GM18505 (cell line): ENCODE results near the gene KRR1.
"Not testable (repeated sequence)": the region's sequence is repeated elsewhere in the genome, so short reads cannot be mapped to it uniquely, and the experiment has no call there.

Source experiments
- ATAC-seq: cut with Tn5 transposase; IDR thresholded peaks from one replicate; pipeline ENCODE4 v1.9.1; 2021; ENCODE audit not compliant: unreplicated experiment
- POLR2A ChIP-seq: IDR thresholded peaks from 4 replicates; pipeline ENCODE4 v1.6.1; 2011; ENCODE audit warnings: borderline replicate concordance; ENCODE audit not compliant: insufficient read depth, insufficient read length; ENCODE audit errors: extremely low read depth

Gene KRR1

DNA sequence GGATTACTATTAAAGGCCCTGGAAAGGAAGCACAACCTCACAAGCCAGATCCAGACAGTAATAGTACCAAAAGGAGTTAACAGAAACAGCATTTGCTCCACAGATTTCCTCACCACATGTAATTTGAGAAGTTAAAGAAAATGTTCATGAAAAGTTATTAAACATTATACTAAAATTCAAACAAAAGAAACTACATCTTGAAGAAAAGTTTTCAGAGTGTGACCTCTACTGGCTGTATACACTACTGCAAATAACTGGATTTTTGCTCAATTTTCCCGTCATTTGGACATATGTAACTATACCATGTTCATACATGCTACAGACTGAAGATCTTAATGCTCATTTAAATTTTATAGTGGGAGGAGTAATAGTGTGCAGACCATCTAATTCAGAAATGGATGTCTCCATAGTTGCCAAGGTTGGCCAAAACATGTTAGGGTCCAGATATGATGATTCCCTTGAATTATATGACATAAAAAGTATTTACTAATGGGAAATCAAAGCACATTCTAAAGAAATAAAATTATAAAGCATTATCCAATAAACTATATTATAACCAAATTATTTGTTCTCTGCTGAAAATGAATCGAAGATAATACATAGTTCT lies 5.6 kb downstream of the KRR1 start:
- no peak for ATAC-seq
- no peak for TF ChIP-seq POLR2A

DNA sequence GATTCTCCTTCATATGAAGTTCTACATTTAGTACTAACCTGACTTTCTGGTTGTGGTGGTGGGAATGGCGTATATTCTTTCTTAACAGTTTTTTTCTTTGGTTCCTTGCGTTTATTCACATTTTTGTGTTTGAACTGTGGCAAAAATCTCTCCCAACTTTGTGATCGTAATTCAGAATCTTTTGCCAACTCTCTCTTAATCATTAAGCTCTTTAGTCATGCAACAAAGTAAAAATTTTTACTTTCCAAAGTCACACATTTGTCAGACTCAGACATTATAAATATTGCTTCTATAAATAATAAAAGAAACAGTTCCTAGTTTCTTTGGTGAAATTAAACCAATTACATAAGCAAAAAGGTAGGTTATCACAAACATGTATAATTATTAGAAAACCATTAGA lies 7.5 kb downstream of the KRR1 start:
- no peak for ATAC-seq
- TF ChIP-seq POLR2A, result no peak

DNA sequence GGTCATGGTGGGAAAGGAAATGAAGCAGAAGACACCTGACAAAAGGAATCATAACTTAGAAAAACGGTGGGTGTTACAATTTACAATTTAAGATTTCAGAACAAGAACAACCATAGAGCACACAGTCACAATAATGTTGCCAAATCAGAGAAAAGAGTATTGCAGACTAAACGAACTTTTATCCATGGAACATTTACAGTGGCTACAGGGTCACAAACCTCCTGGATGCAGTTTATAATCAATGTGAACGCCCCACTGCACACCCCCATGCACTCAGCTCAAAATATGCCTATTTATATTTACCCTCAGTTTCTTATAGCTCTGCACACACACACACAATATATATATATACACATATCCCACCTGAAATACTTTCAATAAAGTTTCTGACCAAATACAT lies 8.0 kb downstream of the KRR1 start:
- ATAC-seq, result no peak
- no peak for TF ChIP-seq POLR2A

DNA sequence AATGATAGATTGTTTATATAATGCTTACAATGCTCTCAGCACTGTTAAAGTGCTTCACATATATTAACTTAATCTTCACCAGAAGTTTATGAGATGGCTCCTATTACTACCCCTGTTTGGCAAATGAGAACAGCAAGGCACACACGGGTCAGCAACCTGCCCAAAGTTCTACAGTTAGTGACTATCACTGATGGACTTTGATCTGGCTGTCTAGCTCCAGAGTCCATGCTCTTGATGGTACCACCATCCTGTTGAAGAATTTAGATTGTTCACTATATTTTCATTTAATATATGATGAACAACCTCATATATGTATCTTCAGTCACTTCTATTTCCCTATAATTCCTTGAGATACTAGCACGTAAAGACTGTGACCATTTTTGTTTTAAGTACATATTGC lies 20.2 kb downstream of the KRR1 start:
- no peak for TF ChIP-seq POLR2A
- no peak for ATAC-seq

DNA sequence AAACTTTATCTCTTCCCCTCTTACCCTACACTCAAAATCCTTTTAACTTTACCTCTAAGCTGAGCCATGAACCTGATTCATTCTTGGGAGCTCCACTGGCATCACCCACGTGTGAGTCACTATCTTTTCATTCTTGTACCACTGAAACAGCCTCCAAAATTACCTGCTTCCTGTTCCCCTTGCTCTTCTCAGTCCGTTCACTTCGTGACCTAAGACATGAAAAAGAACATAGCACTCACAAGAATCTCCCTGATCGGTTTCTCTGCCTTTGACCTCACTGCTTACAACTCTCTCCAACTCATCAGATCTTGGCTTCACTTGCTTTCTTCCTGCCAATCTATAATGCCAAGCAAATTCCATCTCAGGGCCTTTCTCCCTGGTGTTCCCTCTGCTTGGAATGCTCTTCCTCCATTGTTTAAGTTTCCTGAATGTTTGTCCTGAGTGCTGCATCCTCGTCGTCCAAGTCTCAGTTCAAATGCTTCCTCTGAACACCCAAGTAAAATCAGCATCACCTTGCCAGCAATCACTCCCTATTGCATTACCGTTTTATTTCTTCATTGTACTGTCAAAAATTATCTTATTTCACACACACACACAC lies 21.7 kb downstream of the KRR1 start:
- TF ChIP-seq POLR2A, result no peak
- peak; percentile 50 for ATAC-seq

DNA sequence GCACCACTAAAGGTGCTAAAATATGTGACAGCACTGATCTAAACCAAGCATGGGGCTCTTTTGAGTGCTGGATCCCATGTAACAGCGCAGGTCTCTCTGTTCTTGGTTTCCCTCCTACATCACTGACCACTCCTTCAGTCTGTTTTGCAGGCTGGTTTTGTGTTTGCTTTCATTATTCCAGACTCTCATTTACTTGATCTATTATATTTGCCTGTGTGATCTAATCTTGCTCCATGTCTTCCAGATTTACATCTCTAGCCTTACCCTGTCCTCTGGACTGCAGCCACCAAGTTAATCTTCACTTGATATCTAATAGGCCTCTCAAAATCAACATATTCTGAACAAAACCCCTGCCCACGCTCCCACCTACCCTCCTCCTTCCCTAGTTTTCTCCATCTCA lies 22.2 kb downstream of the KRR1 start:
- no peak for TF ChIP-seq POLR2A
- no peak for ATAC-seq

DNA sequence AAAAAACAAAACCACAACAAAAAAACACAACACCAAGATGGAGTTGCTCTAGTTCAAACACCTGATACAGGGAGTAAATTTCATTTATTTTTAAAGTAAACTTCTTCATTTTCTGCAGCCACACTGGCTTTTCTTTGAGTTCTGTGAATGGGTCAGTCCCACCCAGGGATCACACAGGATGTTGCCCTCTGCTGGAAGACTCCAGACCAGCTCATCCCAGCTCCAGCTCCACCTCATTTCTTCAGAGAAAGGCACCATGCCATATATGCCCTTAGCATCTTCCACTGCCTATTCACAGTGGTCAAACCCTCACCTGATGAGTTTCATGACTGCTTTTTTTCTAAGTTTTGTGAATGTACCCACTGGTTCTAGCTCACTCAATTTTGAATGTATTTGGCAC lies 22.9 kb downstream of the KRR1 start:
- no peak for ATAC-seq

DNA sequence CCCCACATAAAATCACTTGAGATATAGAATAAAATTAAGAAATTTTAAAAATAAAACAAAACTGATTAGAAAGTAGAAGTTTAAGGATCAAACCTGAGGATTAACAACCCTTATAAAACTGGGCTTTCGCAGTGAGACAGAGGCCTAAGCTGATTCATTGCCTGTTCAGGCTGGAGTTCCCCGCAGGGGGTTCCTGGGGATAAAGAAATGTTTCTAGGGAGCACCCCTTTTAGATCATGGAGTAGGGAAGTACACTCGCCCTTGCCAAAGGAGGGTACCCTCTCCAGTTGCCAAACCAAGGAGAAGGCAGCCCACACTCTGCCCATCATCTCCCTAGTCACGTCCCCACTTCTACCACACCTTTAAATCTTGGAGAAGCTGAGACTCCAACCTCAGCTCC lies 24.1 kb downstream of the KRR1 start:
- no peak for ATAC-seq

More for the DNA sequence above, 22.9 kb downstream of the KRR1 start:
- TF ChIP-seq POLR2A, result no peak

DNA sequence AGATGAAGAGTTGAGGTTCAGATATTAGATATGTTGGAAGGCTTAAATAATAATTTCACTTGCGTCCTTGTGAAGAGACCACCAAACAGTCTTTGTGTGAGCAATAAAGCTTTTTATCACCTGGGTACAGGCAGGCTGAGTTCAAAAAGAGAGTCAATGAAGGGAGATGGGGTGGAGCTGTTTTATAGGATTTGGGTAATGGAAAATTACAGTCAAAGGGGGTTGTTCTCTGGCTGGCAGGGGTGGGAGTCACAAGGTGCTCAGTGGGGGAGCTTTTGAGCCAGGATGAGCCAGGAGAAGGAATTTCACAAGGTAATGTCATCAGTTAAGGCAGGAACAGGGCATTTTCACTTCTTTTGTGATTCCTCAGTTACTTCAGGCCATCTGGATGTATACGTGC lies 27.0 kb downstream of the KRR1 start:
- ATAC-seq, result not testable (repeated sequence)

More for the DNA sequence above, 24.1 kb downstream of the KRR1 start:
- no peak for TF ChIP-seq POLR2A

DNA sequence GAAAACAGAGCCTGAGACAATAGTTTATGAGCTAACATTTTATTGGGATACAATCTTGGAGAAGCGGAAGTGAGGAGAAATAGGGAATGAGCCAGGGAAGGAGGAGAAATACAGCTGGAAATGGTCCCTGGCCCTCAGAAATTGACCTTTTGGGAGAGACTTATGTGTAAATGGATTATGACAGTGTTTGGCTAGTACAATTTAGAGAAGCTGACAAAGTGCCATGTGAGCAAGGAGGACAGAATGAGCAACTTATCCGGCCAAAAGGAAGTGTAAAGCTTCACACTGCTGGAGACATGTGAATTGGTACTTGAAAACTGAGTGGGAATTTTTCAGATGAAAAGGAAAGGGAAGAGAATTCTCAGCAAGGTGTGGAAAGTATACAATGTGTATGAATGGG lies 28.0 kb downstream of the KRR1 start:
- TF ChIP-seq POLR2A, result no peak
- ATAC-seq, result no peak

DNA sequence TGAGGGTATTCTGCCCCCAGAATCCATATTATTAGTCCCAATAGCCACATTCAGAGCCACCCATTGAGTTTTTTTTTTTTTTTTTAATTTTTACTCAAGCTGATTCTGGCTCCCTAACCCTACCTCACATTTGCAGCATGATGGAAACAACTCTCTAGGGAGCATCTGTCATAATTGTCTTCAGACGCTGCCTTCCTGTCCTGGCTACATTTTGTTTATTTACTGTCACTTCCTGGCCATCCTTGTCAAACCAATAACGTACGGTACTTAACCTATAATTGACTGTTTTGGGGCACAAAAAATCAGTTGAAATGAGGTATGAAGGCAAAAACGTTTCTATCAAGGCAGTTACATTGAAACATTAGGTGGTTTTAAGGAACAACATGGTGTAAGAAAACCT lies 28.8 kb downstream of the KRR1 start:
- ATAC-seq, result no peak
- no peak for TF ChIP-seq POLR2A

DNA sequence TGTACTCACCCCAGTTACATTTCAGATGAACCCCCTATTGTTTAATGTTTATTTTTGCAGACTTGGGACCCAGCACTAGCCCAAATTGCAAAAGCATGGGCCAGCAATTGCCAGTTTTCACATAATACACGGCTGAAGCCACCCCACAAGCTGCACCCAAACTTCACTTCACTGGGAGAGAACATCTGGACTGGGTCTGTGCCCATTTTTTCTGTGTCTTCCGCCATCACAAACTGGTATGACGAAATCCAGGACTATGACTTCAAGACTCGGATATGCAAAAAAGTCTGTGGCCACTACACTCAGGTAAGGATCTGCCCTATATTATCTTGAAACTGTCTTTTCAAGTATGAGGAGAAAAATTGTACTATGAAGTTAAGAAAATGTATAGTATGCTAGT lies 29.6 kb downstream of the KRR1 start:
- ATAC-seq, result no peak
- no peak for TF ChIP-seq POLR2A

DNA sequence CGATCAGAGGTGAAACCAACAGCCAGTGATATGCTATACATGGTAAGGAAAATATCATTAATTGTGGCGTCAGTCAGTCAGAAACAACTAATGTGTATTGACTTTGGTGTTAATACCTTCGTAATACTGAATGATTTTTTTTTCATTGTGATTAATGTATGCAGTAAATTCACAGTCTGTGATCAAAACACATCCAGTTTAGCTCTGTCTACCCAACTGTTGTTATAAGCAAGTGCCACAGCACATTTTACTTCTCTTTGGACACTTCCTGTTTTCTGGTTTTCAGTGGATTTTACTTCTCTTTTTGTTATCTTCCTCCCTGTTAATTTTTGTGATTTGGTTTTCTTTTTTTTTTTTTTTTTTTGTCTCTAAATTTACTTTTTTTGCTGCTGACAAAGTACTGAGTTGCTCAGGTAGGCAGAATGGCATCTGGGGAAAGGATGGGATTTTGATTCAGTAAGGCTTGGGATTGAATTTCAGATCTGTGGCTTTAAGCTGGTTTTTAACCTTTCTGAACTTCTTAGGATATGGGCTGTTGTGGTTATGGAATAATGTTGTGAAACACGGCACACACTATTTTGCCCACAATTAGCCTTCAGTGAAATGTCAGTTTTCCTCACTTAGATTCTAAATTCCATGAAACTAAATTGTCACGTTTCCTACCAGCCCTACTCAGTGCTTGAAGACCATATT lies 30.2 kb downstream of the KRR1 start:
- peak; percentile 27 for ATAC-seq

DNA sequence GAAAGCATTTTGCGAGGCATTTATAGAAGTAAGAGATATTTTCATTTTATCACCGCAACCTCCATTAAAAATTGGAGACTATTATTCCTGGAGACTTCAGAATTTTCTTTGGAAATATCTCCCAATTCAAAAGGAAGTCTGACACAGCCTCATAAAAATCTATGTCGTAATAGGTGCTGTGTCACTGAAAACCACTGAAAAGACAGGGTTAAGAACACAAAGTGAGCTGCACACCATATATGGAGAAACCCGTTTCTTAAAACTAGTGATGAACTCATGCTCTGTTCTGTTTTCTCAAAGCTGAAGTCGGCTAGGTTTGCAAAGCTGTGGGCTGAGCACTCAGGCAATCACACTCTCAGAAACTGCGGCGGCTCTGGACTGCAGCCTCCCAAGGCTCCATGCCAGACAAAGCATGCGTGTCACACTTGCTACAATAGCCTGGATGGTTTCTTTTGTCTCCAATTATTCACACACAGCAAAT lies 30.9 kb downstream of the KRR1 start, which contains the start of gene GLIPR1:
Gene GLIPR1, plus strand, starts transcription at position 287 of the 481 bp plus-strand sequence. Its CDS starts 126 bp downstream, at position 413.
- ATAC-seq, result peak; percentile 91
- TF ChIP-seq POLR2A, result peak; percentile 87

More for the DNA sequence above, 30.2 kb downstream of the KRR1 start:
- no peak for TF ChIP-seq POLR2A
